GM06990 (cell line): Measurements from ENCODE around the gene RET.

Experiments
- DNase-seq: peaks from one replicate; pipeline ENCODE4 v3.0.0-alpha.2; 2011; ENCODE audit not compliant: insufficient read length; ENCODE audit errors: extremely low read depth
- H3K27me3 ChIP-seq: replicated peaks from 2 replicates; pipeline ENCODE4 v1.6.0; 2011; ENCODE audit warnings: low read length; ENCODE audit not compliant: control insufficient read depth, insufficient read depth
- H3K36me3 ChIP-seq: 2 replicates; pipeline ENCODE4 v1.5.1; 2011; ENCODE audit warnings: low read length; ENCODE audit not compliant: control insufficient read depth, insufficient read depth
- H3K4me3 ChIP-seq: replicated peaks from 2 replicates; pipeline ENCODE4 v1.5.1; 2011; ENCODE audit warnings: low read depth, mild to moderate bottlenecking, control low read depth, low read length
- TF ChIP-seq, protein P1 (sequence below): IDR thresholded peaks from 2 replicates; pipeline ENCODE4 v1.5.1; 2011; ENCODE audit warnings: low read length, control low read depth, mild to moderate bottlenecking, inconsistent platforms; ENCODE audit not compliant: insufficient read depth, poor library complexity, severe bottlenecking

The RET gene

DNA sequence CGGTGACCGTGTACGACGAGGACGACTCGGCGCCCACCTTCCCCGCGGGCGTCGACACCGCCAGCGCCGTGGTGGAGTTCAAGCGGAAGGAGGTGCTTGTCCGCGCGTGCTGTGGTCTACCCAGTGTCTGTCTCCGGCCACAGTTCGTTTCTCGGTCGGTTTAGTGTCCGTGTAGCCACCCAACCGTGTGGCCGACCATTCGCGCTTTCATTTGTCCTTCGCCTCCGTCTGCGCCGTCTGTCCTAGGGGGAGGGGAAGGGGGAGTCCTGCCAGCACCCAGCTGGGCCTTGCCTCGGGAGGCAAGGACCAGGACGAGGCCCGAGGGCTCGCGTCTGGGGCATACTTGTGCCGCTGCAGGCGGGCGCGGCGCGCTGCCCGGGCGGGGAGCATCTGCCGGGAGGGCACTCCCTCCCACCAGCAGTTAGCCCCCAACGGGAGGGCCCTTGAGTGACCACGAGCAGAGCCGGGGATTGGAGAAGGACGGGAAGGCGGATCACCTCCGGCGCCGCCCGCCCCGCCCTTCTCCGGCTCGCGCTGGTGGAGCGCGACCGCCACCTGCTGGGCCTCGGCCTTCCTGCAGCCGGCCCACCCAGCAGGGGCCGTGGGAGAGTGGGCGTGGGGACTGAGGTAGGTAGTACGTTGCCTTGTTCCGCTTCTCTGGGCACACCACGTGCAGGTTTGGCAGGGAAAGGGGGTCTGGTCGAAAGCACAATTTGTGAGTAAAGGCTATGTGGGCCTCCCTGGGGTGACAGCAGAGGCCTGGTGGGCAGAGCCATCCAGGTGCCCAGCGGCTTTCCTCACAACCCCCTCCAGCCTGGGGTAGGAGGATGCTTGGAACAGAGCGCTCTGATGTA lies 28.5 kb downstream of the RET start:
- Histone ChIP-seq H3K27me3 (no peaks in the 10 kb centered on the region; the same call in 1 of the 2 replicates), H3K36me3 (no peaks in the 10 kb centered on the region), H3K4me3 (peak overlapping the region; percentile 56)
- TF ChIP-seq, protein P1, sequence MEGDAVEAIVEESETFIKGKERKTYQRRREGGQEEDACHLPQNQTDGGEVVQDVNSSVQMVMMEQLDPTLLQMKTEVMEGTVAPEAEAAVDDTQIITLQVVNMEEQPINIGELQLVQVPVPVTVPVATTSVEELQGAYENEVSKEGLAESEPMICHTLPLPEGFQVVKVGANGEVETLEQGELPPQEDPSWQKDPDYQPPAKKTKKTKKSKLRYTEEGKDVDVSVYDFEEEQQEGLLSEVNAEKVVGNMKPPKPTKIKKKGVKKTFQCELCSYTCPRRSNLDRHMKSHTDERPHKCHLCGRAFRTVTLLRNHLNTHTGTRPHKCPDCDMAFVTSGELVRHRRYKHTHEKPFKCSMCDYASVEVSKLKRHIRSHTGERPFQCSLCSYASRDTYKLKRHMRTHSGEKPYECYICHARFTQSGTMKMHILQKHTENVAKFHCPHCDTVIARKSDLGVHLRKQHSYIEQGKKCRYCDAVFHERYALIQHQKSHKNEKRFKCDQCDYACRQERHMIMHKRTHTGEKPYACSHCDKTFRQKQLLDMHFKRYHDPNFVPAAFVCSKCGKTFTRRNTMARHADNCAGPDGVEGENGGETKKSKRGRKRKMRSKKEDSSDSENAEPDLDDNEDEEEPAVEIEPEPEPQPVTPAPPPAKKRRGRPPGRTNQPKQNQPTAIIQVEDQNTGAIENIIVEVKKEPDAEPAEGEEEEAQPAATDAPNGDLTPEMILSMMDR: peak; percentile 89
- DNase-seq: peak; percentile 73

DNA sequence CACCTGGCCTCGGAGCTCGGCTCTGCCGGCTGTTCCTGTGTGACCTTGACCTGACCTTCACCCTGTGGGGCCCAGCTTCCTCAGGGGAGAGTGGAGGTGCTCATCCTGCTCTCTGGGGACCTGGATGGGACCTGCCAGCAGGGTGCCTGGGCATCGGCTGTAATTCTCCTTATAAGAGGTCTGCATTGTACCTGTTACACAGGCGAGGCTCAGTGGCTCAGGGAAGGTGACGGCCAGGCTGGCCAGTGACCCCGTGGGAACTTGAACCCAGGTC lies 29.0 kb downstream of the RET start:
- no peaks in the 10 kb centered on the region for H3K36me3 ChIP-seq
- no peak for DNase-seq
- no peak overlapping the region for H3K4me3 ChIP-seq
- TF ChIP-seq, protein P1: no peak
- no peaks in the 10 kb centered on the region; the same call in 1 of the 2 replicates for H3K27me3 ChIP-seq

DNA sequence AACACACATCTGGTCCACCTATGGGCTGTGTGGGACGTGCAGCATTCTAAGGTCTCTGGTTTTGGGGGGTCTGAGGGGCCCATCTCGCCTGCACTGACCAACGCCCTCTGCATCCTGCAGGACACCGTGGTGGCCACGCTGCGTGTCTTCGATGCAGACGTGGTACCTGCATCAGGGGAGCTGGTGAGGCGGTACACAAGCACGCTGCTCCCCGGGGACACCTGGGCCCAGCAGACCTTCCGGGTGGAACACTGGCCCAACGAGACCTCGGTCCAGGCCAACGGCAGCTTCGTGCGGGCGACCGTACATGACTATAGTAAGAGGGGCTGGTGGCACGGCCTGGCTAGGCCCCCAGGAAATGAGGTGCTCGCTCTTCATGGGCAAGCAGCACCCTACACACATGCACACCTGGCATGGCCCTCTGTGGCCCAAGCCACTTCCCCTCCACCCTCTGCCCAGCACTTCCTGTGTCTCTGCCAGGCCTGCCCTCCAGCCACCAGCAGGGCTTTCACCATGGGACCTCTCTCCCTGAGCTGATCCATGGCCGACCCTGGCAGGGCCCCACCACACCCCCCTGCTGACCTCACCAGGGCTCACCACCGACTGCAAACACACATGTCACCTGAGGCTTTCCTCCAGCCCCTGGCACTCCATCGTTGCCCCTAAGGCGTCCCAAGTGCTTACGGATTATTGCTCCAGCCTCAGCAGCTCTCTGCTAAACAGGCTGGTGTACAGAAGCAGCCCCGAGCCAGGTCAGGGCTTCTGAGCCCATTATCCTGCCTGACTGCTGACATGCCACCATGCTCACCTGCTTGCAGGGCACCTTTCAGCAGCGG lies 29.6 kb downstream of the RET start:
- TF ChIP-seq, protein P1: no peak

DNA sequence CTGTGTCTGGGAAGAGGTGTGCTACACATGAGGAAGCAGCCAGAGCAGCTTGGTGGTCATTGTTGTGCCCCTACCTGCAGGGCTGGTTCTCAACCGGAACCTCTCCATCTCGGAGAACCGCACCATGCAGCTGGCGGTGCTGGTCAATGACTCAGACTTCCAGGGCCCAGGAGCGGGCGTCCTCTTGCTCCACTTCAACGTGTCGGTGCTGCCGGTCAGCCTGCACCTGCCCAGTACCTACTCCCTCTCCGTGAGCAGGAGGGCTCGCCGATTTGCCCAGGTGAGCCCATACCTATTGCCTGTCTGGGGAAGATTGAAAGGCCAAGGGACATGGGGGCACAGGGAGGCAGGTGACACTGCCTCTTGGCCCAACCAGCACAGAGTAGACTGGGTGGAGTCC lies 32.1 kb downstream of the RET start:
- DNase-seq: no peak
- TF ChIP-seq, protein P1: no peak
- no peak overlapping the region for H3K4me3 ChIP-seq
- no peaks in the 10 kb centered on the region; the same call in 1 of the 2 replicates for H3K27me3 ChIP-seq
- no peaks in the 10 kb centered on the region for H3K36me3 ChIP-seq

More for the DNA sequence above, 29.6 kb downstream of the RET start:
- no peaks in the 10 kb centered on the region for H3K36me3 ChIP-seq
- DNase-seq: no peak
- no peaks in the 10 kb centered on the region; the same call in 1 of the 2 replicates for H3K27me3 ChIP-seq
- H3K4me3 ChIP-seq: no peak overlapping the region

GRCh38 chr10:43109671-43110249 lies 32.9 kb downstream of the RET start:
- no peak for DNase-seq
- TF ChIP-seq, protein P1: no peak
- H3K27me3 ChIP-seq: no peaks in the 10 kb centered on the region
- H3K4me3 ChIP-seq: no peak overlapping the region
- no peaks in the 10 kb centered on the region for H3K36me3 ChIP-seq
